CD4-positive, alpha-beta T cell treated with Interleukin-12 subunit alpha and Interleukin-12 subunit beta, for 1 hour (primary cell): ENCODE measurements around the gene GJD3.
"Not testable (repeated sequence)": the region's sequence is repeated elsewhere in the genome, so short reads cannot be mapped to it uniquely, and the experiment has no call there.

Source experiments
- DNase-seq: peaks from one replicate; pipeline ENCODE4 v3.0.0-alpha.2; 2020

Gene GJD3

GRCh38 chr17:40364121-40364861 is at the start of gene GJD3:
Gene GJD3, minus strand, starts transcription at chr17:40364737. Its CDS starts 922 bp downstream, at chr17:40363815.
- DNase-seq = no peak

DNA sequence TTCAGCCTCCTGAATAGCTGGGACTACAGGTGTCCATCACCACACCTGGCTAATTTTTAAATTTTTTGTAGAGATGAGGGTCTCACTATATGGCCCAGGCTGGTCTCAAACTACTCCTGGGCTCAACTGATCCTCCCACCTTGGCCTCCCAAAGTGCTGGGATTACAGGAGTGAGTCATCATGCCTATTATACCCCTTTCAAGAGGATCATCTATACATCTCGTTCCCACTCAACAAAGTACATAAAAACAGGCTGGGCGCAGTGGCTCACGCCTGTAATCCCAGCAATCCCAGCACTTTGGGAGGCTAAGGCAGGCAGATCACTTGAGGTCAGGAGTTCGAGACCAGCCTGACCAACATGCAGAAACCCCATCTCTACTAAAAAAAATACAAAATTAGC is 49.8 kb upstream of the GJD3 start:
- DNase-seq = not testable (repeated sequence)

GRCh38 chr17:40412880-40413279 is 48.3 kb upstream of the GJD3 start:
- DNase-seq = no peak

DNA sequence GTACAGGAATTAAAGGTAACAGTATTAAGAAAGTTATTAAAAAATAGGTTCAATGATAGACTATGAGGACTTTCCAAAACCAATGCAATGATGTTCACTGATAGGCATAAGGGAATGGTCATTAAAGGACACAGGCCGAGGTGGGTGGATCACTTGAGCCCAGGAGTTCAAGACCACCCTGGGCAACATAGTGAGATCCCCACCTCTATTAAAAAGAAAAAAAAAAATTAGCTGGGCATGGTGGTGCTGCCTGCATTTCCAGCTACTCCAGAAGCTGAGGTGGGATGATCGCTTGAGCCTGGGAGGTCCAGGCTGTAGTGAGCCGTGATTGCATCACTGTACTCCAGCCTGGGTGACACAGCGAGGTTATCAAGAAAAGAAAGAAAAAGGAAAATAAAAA is 47.3 kb upstream of the GJD3 start:
- DNase-seq = no peak

- no peak for DNase-seq
Observed at GRCh38 chr17:40410082-40410481, 45.5 kb upstream of the GJD3 start.

DNA sequence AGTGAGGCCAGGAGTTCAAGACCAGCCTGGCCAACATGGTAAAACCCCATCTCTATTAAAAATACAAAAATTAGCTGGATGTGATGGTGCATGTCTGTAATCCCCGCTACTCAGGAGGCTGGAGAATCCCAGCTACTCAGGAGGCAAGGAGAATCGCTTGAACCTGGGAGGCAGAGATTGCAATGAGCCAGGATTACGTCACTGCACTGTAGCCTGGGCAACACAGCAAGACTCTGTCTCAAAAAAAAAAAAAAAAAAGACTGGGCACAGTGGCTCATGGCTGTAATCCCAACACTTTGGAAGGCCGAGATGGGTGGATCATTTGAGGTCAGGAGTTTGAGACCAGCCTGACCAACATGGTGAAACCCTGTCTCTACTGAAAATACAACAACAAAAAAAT is 45.0 kb upstream of the GJD3 start:
- not testable (repeated sequence) for DNase-seq

GRCh38 chr17:40407460-40407859 is 42.9 kb upstream of the GJD3 start:
- DNase-seq = no peak

- no peak for DNase-seq
Observed at GRCh38 chr17:40404003-40404402, 39.5 kb upstream of the GJD3 start.

DNA sequence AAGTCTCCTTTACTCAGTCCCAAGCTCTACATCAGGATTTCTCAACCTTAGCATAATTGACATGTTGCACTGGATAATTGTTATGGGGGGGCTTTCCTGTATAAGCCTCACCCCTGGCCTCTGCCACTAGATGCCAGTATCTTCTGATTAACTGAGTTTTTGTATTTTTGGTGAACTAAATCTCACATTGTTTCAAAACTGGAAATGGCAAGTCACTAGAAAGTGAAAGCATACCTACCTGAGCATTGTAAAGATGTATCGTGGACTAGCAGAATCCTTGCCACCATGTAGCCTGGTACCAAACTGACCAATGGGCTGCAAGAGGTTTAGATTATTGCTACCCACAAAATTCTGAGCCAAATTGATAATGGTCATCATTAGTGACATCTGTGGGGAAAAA is 38.1 kb upstream of the GJD3 start:
- peak; percentile 20 for DNase-seq

DNA sequence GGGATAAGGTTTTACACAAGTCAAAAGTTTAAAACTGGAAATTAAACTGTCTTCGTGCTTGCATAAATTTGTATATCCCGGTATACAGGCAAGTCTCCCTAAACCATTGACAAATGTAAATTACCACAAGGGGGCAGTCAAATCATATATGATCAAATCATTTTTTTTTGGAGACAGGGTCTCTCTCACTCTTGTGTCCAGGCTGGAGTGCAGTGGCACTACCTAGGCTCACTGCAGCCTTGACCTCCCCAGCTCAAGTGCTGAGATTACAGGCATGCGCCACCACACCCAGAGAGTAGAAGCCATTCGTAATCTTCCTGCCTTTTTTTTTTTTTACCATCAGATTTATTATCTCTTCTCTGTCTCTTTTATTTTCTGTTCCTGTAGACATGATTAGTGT is 34.6 kb upstream of the GJD3 start:
- peak; percentile 51 for DNase-seq

DNA sequence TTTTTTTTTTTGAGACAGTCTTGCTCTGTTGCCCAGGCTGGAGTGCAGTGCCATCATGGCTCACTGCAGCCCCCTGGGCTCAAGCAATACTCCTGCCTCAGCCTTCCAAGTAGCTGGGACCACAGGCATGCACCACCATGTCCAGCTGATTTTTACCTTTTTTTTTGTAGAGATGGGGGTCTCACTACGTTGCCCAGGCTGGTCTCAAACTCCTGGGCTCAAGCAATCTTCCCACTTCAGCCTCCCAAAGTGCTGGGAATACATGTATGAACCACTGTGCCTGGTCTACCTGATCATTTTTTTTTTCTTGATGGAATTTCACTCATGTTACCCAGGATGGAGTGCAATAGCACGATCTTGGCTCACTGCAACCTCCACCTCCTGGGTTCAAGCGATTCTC is 22.0 kb upstream of the GJD3 start:
- DNase-seq = not testable (repeated sequence)

GRCh38 chr17:40382251-40382650 is 17.7 kb upstream of the GJD3 start:
- DNase-seq = no peak

DNA sequence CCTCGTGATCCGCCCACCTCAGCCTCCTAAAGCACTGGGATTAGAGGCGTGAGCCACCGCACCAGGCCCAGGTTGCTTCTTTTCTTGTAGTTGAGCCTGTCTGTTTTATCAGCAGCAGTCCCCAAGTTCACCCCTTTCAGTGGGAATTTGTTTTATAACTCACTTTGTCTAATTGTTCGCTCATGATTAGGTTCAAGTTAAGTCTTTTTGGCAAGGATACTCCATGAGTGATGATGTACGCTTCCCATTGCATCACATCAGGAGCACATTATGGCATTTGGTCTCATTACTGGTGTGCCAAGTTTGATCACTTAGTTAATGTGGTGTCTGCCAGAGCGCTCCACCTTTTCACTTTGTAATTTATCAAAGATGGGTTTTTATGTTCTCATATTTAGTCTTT is 14.4 kb upstream of the GJD3 start:
- DNase-seq = no peak

DNA sequence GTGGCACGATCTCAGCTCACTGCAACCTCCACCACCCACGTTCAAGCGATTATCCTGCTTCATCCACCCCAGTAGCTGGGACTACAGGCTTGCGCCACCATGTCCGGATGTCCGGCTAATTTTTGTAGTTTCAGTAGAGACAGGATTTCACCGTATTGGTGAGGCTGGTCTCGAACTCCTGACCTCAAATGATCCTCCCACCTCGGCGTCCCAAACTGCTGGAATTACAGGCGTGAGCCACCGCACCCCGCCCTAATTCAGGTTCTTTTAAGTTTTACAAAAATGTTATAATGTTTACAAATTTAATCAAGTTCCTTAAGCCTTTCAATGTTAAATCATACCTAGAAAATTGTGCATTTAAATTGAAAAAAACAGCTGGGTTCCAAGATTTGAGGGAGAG is 13.3 kb upstream of the GJD3 start:
- DNase-seq = no peak

DNA sequence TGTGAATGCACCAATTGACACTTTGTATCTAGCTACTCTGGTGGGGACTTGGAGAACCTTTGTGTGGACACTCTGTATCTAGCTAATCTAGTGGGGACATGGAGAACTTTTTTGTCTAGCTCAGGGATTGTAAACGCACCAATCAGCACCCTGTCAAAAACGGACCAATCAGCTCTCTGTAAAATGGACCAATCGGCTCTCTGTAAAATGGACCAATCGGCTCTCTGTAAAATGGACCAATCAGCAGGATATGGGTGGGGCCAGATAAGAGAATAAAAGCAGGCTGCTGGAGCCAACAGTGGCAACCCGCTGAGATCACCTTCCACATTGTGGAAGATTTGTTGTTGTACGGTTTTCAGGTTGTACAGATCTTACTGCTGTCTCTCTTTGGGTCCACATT is 12.0 kb upstream of the GJD3 start:
- DNase-seq = peak; percentile 24

- DNase-seq = not testable (repeated sequence)
Observed at GRCh38 chr17:40375786-40376185, 11.2 kb upstream of the GJD3 start.

- no peak for DNase-seq
Observed at GRCh38 chr17:40374821-40375498, 10.4 kb upstream of the GJD3 start.

DNA sequence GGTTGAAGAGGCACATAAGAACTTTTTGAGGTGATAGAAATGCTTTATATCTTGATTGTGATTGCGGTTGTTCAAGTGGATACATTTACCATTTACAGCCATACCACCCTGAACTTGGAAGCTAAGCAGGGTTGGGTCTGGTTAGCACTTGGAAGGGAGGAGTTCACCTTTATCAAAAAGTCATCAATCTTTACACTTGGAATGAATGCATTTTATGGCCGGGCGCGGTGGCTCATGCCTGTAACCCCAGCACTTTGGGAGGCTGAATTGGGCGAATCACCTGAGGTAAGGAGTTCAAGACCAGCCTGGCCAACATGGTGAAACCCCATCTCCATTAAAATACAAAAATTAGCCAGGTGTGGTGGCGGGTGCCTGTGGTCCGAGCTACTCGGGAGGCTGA is 9.5 kb upstream of the GJD3 start:
- no peak for DNase-seq

DNA sequence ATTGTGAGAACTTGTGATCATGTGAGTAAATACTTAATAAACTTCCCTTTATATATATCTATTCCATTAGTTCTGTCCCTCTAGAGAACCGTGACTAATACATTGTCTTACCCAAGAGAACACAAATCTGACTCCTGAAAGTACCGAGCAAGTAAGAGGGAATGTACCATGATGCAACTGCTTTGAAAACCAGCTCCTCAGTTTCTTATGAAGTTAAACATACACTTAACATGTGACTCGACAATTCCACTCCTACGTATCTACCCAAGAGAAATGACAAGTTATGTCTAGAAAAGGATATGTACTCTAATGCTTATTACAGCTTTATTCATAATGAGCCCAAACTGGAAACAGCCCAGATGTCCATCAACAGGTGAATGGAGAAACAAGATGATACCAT is 8.8 kb upstream of the GJD3 start:
- DNase-seq = no peak

DNA sequence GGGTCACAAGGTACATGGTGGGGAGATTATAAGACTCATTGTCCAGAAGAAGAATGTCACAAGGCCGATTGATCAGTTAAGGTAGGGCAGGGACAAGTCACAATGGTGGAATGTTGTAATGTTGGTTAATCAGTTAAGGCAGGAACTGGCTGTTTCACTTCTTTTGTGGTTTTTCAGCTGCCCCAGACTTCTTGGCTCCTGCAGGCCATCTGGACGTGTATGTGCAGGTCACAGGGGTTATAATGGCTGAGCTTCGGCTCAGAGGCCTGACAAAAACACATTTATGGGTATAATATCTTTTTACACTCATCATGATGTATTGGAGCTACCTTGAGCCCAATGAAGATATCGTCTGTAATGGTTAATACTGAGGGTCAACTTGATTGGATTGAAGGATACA is 8.1 kb upstream of the GJD3 start:
- not testable (repeated sequence) for DNase-seq

DNA sequence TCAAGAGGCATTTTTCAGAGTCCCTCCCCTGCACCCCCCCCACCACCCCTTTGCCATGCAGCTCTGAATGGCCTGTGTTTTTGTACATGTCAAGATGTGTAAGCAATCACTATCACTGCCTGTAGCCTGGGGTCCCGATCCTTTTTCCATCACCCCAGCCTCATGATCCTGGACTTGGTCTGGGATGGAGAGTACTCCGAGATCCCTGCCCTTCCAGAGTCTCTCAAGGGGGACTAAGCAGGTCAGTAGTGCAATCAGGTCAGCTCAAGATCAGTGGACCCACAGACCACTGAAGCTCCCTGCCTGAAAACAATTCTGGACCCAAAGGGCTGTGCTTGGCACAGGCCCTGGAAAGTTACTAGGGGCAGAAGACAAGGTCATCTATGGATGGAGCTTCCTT is 7.5 kb upstream of the GJD3 start:
- DNase-seq = no peak

GRCh38 chr17:40371261-40371929 is 6.9 kb upstream of the GJD3 start:
- peak; percentile 63 for DNase-seq

DNA sequence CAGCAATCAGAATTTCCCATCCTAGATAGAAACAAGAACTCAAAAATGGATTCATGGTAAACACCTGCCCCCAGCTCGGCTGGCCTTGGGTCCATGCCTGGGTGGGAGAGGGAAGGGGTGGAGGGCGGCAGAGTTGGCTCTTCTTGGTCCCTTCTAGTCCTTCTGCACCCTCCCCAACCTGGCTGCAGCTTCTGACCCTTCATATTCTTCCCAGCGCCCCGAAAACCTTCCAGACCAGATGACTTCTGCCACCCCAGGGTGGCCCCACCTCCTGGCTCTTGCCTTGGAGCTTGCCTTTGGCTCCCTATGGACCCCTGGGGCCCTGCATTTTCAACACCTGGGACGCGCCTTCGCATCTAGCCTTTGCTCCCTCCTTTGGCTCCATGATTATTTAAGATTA is 5.4 kb upstream of the GJD3 start:
- no peak for DNase-seq

- DNase-seq = not testable (repeated sequence)
Observed at GRCh38 chr17:40367728-40368127, 3.2 kb upstream of the GJD3 start.
